Endometrial microvascular endothelial cells (primary cell): ENCODE data around the gene AKAP8L. TPM values are rescaled to one million over a fixed set of nuclear protein-coding genes. Genes with fewer than 3 reads are reported as not detected.
"Not testable (repeated sequence)": the region's sequence is repeated elsewhere in the genome, so short reads cannot be mapped to it uniquely, and the experiment has no call there.

ENCODE experiments used
- in situ Hi-C: cut with HindIII; loops from 2 replicates; pipeline ENCODE4 v1.10.0; 2017; ENCODE audit warnings: low sequenced_read_pairs, low pct_unique_long_range_greater_than_20kb; ENCODE audit errors: inconsistent ontology term
- total RNA-seq: library from RNA; depleted of rRNA; stranded (reverse); fragments of >200 nt; gene quantifications from one replicate; pipeline ENCODE4 v1.2.3, GENCODE V29; 2015; ENCODE audit errors: inconsistent ontology term

AKAP8L gene
- total RNA-seq, 1 donor from 2014 or later: 45.8 TPM

DNA sequence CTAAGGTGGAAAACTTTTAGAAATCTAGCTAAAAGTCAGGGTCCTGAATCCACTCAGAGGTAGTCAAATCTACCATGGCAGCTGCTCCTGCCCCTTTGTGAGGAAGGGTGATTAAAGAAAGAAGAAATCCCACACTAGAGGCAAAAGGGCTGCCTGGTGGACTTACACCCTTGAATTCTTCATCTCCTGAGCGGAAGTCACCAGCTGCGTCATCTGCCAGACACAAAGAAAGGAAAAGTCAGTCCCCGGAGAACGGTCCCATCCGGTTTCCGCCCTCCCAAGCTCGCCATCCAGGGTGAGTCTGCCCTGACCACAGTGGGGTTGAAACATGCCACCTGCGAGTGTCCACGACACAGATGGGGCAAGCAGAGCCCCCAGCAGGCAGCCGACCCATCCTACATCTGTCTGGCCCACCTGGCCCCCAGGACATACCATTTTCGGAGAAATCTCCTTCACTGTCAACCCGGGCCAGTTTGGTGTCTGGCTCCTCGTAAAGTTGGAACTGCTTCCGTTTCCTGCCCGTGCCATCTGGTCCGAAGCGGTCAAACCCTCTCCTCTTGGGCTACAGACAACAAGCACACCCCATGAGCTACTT, 46.9 kb downstream of the AKAP8L start:
- in situ Hi-C loops: no loop called here

DNA sequence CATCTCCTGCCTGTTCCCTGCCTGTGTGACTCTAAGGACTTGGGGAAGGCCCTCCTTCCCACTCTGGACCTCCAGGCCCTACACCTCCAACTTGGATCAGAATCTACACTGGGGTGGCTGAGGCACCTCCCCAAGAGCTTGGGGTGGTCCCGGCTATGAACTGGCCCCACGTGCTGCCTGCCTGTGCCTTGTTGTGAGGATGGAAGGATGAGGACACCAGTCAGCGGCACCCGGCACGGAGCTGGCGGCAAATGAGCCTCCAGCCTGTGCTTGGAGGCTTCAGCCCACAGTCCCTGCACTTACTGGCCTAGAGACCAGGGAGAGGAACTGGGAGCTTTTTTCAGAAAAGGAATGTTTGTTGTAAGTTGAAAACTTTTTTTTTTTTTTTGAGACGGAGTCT, 47.7 kb downstream of the AKAP8L start:
- in situ Hi-C loops: no loop called here

DNA sequence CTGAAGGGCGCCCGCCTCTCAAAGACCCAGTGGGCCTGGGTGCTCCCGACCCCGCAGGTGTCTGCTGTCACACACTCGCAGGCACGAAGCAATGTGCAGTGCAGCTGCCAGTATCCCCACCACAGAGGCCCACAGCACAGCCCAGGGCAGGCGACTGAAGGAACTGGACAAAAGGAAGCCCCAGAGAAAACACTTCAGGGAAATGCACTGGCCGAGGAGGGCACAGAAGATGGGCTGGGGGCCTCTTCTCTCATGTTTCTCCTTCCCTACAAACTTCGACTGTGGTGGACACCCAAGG, 49.2 kb downstream of the AKAP8L start:
- in situ Hi-C loops: no loop called here

DNA sequence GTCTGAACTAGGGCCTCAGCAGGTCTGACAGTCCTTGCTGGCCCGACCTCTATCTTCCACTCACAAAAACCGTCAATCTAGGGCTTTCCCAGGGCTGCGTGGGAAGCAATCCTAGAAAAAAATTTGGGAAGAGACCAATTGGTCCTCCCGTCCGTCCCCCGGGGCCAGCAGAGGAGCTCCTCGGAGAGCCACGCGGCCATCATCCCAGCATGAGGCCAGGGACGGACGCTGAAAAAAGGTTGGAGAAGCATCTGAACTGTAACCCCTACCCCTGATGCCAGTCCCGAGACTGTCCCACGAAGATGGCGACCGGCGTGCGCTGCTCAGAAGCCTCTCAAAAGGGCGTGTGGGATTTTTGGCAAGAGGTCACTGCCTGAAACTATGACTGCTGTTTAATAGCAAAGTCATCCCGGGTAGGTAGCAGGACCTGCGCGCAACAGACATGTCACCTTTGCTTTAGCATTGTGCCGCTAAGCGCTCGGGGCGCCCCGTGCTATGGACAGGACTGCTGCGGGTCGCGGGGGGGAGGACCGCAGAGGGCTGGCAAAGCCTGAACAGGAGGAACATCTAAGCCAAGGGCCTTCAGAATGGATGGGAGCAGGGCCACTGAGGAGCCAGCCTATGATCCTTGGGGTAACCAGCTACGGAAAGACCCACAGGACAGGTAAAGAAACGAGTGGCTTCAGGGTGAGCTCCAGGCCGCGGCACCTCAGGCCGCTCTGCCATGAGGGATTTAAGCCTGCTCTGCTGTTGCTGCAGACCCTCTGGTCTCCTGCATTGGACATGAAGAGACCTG, 49.8 kb downstream of the AKAP8L start:
- in situ Hi-C loops: no loop called here

DNA sequence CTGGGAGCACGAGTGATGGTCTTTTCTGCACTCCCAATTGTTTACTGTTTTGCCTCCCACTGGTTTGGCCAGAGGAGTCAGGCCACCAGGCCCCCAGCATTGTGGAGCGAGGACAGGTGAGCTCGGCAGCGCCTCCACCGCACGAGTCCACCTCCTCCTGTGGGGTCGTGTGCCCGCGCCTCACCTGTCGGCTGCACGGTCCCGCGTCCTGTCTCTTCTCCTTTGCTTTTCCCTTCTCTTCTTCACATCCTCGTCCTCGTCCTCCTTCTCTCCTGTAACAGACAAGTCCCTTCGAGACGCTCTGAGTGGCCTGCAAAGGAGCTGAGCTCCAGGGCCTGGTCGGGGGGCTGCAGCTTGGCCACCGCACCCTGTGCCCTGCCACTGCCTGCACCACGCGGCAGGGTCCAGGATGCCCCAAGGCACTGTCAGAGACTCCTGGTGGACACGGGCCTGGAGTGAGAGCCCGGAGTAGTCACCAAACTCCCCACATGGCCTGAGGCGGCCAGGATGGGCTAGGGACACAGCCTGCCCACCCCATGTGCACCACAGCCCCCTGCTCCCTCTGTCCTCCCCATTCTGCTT, 50.6 kb downstream of the AKAP8L start:
- in situ Hi-C loops: no loop called here

DNA sequence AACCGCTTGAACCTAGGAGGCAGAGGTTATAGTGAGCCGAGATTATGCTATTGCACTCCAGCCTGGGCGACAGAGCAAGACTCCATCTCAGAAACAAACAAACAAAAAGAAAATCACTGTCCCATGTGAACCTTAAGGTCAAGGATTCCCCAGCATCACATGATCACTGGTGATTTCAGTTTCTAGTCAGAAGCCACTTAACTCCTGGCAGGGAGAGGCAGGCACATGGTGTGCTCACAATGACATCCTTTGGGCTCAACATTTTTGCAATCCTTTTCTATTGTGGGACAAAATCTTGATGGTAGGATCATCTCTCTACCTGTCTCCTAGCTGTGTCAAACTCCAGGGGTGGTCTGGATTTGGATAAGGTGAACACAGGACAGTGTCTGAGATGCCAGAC, 51.3 kb downstream of the AKAP8L start:
- in situ Hi-C loops: no loop called here

DNA sequence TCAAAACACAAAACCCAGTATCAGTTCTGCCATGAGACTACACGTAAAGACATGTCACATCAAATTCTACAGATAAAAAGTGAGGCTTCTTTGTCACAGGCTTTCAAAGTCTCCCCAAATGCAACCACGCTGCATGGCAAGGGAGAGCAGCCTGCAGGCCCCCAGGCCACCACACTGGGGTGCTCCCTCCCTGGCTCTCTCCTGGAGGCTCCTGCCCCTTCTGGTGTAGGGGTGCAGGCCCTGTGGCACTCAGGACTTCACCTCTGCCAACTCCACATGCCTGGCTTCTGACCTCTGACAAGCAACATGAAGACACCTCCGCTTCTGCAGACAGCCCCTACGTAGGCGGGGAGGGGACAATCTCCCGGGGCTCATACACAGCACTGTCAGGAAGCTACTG, 53.5 kb downstream of the AKAP8L start:
- in situ Hi-C loops: no loop called here

DNA sequence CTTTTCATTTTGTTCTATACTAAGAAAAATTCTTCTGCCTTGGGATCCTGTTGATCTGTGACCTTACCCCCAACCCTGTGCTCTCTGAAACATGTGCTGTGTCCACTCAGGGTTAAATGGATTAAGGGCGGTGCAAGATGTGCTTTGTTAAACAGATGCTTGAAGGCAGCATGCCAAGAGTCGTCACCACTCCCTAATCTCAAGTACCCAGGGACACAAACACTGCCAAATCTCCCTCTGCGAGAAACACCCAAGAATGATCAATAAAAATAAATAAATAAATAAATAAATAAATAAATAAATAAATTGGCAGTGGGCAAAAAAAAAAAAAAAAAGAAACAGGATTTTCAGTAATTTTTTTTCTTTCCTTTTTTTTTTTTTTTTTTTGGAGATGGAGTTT, 55.0 kb downstream of the AKAP8L start:
- in situ Hi-C loops: not testable (repeated sequence)

DNA sequence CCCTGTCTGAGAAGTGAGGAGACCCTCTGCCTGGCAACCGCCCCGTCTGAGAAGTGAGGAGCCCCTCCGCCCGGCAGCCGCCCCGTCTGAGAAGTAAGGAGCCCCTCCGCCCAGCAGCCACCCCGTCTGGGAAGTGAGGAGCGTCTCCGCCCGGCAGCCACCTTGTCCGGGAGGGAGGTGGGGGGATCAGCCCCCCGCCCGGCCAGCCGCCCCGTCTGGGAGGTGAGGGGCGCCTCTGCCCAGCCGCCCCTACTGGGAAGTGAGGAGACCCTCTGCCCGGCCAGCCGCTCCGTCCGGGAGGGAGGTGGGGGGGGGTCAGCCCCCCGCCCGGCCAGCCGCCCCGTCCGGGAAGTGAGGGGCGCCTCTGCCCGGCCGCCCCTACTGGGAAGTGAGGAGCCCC, 55.7 kb downstream of the AKAP8L start:
- in situ Hi-C loops: not testable (repeated sequence)

DNA sequence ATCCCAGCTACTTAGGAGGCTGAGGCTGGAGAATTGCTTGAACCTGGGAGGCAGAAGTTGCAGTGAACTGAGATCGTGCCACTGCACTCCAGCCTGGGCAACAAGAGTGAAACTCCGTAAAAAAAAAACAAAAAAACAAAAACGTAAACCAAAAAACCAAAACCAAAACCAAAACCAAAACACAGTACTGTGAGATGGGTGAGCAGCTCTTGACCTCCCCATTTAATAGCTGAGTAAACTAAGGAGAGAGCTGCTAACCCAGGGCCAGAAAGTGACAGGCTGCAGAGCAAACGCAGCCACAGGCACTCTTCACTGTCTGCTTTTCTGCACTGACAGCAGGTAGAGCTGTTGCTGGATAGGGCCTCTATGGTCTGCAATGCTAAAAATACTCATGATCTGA, 58.8 kb downstream of the AKAP8L start:
- in situ Hi-C loops: not testable (repeated sequence)

DNA sequence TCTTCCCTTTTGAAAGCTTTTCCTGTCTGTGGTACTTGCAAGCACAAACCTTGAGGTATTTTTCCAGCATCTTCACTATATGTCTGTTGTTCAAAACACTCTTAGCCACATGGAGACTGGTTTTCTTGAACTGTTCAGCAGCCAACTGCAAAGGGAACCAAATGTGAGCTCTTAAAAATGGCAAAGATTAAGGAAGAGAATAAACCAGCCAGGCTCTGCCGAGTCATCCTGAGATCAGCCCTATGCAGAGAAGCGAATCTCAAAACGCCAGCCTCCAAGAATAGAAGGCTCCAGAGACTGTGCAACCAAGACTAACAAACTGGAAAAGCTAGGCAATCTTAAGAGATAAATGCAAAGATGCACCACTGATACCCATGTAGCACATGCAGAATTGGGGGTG, 59.9 kb downstream of the AKAP8L start:
- in situ Hi-C loops: no loop called here

DNA sequence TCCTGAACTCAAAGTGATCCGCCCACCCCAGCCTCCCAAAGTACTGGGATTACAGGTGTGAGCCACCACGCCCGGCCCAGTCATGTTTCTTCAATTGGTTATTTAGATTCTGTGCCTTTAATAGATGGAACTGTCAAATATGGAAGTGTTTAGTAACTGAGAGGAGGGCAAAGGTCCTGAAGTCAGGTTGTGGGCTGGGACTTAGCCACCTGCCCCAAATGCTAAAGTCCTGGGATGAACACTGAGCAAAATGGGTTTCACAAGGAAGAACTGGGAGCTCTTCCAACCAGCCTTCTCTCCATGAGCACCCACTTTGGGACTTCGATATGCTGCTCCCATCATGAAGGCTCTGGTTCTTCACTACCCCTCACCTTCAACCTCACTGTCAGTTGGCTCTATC, 60.9 kb downstream of the AKAP8L start:
- in situ Hi-C loops: no loop called here

DNA sequence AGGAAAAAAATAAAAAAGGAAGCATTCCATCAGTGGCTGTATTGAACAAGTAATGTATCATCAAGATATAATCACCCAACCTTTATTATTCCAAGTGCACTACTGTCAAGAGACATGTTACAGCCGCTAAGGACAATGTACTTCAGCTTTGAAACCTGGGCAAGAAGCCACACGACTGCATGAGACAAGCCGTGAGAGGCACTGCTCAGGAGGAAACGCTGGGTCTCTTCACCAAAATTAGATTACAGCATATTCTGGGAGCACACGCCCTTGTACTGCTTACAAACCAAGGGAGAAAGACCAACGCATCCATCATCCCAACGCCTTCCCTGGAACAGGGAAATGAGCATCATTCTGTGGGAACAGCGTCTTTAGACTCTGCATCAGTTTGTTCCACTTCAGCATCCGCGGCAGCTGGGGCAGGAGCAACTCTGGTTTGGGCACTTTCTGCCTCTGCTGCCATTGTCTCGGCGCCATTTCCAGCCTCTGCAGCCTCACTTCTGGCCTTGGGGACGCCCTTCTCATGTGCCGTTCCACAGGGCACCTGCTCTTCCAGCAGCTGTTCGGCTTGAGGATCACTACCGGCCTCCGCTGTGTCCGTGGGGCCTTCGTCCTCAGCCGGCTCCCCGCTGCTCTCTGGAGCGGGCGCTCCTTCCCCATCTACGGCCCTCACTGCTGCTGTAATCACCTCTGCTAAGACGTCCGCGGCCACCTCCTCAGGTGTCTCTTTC, 64.1 kb downstream of the AKAP8L start:
- in situ Hi-C loops: no loop called here

DNA sequence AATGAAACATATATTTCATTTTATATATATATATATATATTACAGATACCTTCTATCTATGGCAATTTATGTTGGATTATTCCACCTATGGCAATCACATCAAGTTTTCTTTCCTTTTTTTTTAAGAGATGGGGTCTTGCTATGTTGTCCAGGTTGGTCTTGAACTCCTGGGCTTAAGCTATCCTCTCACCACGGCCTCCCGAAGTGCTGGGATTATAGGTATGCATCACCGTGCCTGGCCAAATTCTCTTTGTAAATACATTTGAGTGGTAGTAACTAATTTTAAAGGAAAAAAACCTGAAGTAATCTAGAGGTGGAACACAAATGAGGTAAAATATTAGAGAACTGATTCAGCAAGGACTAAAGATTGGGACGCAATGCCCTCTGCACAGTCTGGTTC, 64.9 kb downstream of the AKAP8L start:
- in situ Hi-C loops: no loop called here

DNA sequence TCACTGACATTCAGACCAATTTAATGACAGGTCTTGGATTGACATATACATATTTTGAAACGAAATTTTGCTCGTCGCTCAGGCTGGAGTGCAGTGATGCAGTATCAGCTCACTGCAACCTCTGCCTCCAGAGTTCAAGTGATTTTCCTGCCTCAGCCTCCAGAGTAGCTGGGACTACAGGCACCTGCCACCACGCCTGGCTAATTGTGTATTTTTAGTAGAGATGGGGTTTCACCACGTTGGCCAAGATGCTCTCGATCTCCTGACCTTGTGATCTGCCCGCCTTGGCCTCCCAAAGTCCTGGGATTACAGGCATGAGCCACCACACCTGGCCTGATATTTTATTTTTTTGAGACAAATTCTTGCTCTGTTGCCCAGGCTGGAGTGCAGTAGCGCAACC, 66.3 kb downstream of the AKAP8L start:
- in situ Hi-C loops: not testable (repeated sequence)

DNA sequence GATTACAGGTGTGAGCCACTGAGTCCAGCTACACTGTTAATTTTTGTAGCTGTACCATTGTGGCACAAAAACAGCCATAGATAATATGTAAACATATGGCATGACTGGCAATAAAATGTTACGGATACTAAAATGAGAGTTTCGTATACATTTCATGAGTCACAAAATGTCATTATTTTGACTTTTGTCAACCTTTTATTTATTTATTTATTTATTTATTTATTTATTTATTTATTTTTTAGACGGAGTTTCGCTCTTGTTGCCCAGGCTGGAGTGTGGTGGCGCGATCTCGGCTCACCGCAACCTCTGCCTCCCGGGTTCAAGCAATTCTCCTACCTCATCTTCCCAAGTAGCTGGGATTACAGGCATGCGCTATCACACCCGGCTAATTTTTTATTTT, 77.5 kb downstream of the AKAP8L start:
- in situ Hi-C loops: not testable (repeated sequence)

DNA sequence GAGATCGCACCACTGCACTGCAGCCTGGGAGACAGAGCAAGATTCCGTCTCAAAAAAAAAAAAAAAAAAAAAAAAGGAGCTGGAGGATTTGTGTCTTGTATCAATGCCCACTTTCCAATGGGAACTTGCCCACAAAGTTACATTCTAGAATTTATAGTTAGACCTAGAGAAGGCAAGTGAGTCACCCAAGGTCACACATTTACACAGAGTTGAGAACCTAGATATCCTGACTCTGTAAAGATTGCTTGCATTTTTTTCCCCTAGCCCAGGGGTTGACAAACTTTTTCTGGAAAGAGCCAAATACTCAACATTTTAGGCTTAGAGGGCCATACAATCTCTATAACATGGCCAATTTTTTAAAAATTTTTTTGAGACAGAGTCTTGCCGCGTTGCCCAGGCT, 78.7 kb downstream of the AKAP8L start:
- in situ Hi-C loops: no loop called here

DNA sequence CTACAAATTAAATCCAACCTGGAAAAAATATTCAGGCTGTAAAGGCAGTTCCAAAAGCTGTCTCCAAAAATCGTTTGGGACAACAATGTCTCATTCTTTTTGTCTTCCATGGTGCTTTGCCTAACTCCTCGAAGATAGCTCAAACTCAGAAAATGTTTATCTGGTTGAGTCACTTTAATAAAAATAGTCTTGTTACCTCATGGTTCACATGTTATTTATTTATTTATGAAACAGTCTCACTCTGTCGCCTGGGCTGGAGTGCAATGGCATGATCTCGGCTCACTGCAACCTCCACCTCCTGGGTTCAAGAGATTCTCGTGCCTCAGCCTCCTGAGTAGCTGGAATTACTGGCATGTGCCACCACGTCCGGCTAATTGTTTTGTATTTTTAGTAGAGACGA, 81.6 kb downstream of the AKAP8L start:
- in situ Hi-C loops: no loop called here

DNA sequence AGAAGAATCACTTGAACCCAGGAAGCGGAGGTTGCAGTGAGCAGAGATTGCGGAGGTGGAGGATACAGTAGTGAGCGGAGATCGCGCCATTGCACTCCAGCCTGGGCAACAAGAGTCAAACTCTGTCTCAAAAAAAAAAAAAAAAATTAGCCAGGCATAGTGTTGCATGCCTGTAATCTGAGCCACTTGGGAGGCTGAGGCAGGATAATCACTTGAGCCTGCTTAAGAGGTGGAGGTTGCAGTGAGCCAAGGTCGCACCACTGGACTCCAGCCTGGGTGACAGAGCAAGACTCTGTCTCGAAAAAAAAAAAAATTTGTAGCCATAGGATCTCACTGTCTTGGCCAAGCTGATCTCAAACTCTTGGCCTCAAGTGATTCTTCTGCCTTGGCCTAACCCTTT, 82.8 kb downstream of the AKAP8L start:
- in situ Hi-C loops: not testable (repeated sequence)
